Fibroblast of pulmonary artery (primary cell): ENCODE measurements around the gene HS3ST6.
"Not testable (repeated sequence)": the region's sequence is repeated elsewhere in the genome, so short reads cannot be mapped to it uniquely, and the experiment has no call there.

Experiments used
- DNase-seq: peaks from one replicate; pipeline ENCODE4 v3.0.0-alpha.2; 2010; ENCODE audit warnings: low read depth
- H3K4me3 ChIP-seq: replicated peaks from 2 replicates; pipeline ENCODE4 v1.5.1; 2011; ENCODE audit warnings: low read depth, mild to moderate bottlenecking, control low read depth, low read length, moderate library complexity
- CTCF ChIP-seq: IDR thresholded peaks from 2 replicates; pipeline ENCODE4 v1.5.1; 2011; ENCODE audit warnings: mild to moderate bottlenecking, control low read depth, low read length, inconsistent platforms; ENCODE audit errors: missing control alignments

HS3ST6 gene

GRCh38 chr16:1902547-1903219 is 15.5 kb downstream of the HS3ST6 start:
- DNase-seq = no peak
- no peak for TF ChIP-seq CTCF
- H3K4me3 ChIP-seq = no peak overlapping the region

- no peak for DNase-seq
- H3K4me3 ChIP-seq = no peak overlapping the region
- no peak for TF ChIP-seq CTCF
Measured at GRCh38 chr16:1900452-1900774, 17.8 kb downstream of the HS3ST6 start.

GRCh38 chr16:1899641-1900451 is 18.4 kb downstream of the HS3ST6 start:
- H3K4me3 ChIP-seq = no peak overlapping the region
- no peak for DNase-seq
- TF ChIP-seq CTCF = no peak

- H3K4me3 ChIP-seq, DNase-seq: not testable (repeated sequence)
Measured at GRCh38 chr16:1897692-1898091, 20.5 kb downstream of the HS3ST6 start.

GRCh38 chr16:1895949-1896675 is 22.1 kb downstream of the HS3ST6 start:
- H3K4me3 ChIP-seq = no peak overlapping the region
- TF ChIP-seq CTCF = no peak
- DNase-seq = no peak

GRCh38 chr16:1895068-1895467 is 23.1 kb downstream of the HS3ST6 start:
- H3K4me3 ChIP-seq = no peak overlapping the region
- DNase-seq = no peak
- TF ChIP-seq CTCF = no peak

- no peak for TF ChIP-seq CTCF
- no peak overlapping the region for H3K4me3 ChIP-seq
Measured at GRCh38 chr16:1890708-1891050, 27.5 kb downstream of the HS3ST6 start.

More at GRCh38 chr16:1890708-1891050, 27.5 kb downstream of the HS3ST6 start:
- DNase-seq = no peak
